SK-N-SH (cell line): ENCODE results near the gene CFAP97D1. TPM values are rescaled to one million over a fixed set of nuclear protein-coding genes. Genes with fewer than 3 reads are reported as not detected.

Source experiments
- CTCF ChIA-PET: fragments of 300-600, 350-600 bp; formaldehyde crosslinking; extraction: SDS; loops from one replicate; lab custom pipeline; 2021; lab: Yijun Ruan, JAX
- POLR2A ChIA-PET: fragments of 350-600 bp; sonication (Branson Sonifier 250); formaldehyde crosslinking; extraction: SDS; loops from one replicate; lab custom pipeline; 2020; ENCODE audit warnings: antibody characterized with exemption, inconsistent platforms; lab: Yijun Ruan, JAX
- DNase-seq: peaks from one replicate; pipeline ENCODE4 v3.0.0; 2012
- H2AFZ ChIP-seq: fragments of 200-600 bp; sonication (generic); 2 replicates; pipeline ENCODE4 v1.8.1; 2016; ENCODE audit warnings: antibody characterized with exemption, mild to moderate bottlenecking, low read depth
- H3F3A ChIP-seq: fragments of 200-600 bp; sonication (generic); replicated peaks from 2 replicates; pipeline ENCODE3; 2016; ENCODE audit warnings: antibody characterized with exemption, mild to moderate bottlenecking; ENCODE audit not compliant: insufficient read depth
- H3K27ac ChIP-seq, 2 experiments: fragments of 200-500 bp in 1 of 2; fragments of 200-600 bp in 1 of 2; sonication (Bioruptor generic) in 1 of 2; sonication (generic), shearing (Covaris generic) in 1 of 2; 2 replicates each; pipeline versions ENCODE4 v1.5.1 to v1.6.1; 2014 to 2016; ENCODE audit warnings: low read depth in 2 of 2, inconsistent platforms in 1 of 2, low read length in 1 of 2, mild to moderate bottlenecking in 1 of 2, mixed read lengths in 1 of 2
- H3K27me3 ChIP-seq: fragments of 200-600 bp; sonication (generic), shearing (Covaris generic); 2 replicates; pipeline ENCODE4 v1.6.1; 2016; ENCODE audit warnings: mixed run types; ENCODE audit not compliant: insufficient read depth
- H3K36me3 ChIP-seq, 2 experiments: fragments of 200-500 bp in 1 of 2; fragments of 200-600 bp in 1 of 2; sonication (Bioruptor generic) in 1 of 2; sonication (generic) in 1 of 2; replicated peaks in 1 of 2; 2 replicates each; pipeline versions ENCODE3 to v1.5.1; 2014 to 2016; ENCODE audit warnings: low read length in 1 of 2, mild to moderate bottlenecking in 1 of 2; ENCODE audit not compliant: insufficient read depth in 2 of 2, control insufficient read depth in 1 of 2
- H3K4me1 ChIP-seq, 2 experiments: fragments of 200-500 bp in 1 of 2; fragments of 200-600 bp in 1 of 2; sonication (Bioruptor generic) in 1 of 2; sonication (generic), shearing (Covaris generic) in 1 of 2; 2 replicates each; pipeline versions ENCODE4 v1.5.1 to v1.6.1; 2014 to 2016; ENCODE audit warnings: low read depth in 1 of 2, low read length in 1 of 2, mixed run types in 1 of 2; ENCODE audit not compliant: insufficient read depth in 2 of 2, control insufficient read depth in 1 of 2
- H3K4me2 ChIP-seq: fragments of 200-600 bp; sonication (generic), shearing (Covaris generic); 2 replicates; pipeline ENCODE4 v1.6.1; 2017; ENCODE audit warnings: mixed run types
- H3K4me3 ChIP-seq, 2 experiments: fragments of 200-500 bp in 1 of 2; fragments of 200-600 bp in 1 of 2; sonication (Bioruptor generic) in 1 of 2; sonication (generic), shearing (Covaris generic) in 1 of 2; 2 replicates each; pipeline versions ENCODE4 v1.5.1 to v1.8.1; 2014 to 2016; ENCODE audit warnings: low read depth in 2 of 2, inconsistent platforms in 1 of 2, low read length in 1 of 2, mild to moderate bottlenecking in 1 of 2, mixed read lengths in 1 of 2, moderate library complexity in 1 of 2
- H3K79me2 ChIP-seq: fragments of 200-600 bp; sonication (generic); 2 replicates; pipeline ENCODE4 v1.8.1; 2017; ENCODE audit warnings: mild to moderate bottlenecking; ENCODE audit not compliant: insufficient read depth
- H3K9ac ChIP-seq: fragments of 200-600 bp; sonication (generic); 2 replicates; pipeline ENCODE4 v1.6.1; 2017; ENCODE audit warnings: mixed run types
- H3K9me2 ChIP-seq: fragments of 200-600 bp; sonication (generic); 2 replicates; pipeline ENCODE4 v1.6.1; 2017; ENCODE audit warnings: mixed run types
- H3K9me3 ChIP-seq: fragments of 200-600 bp; sonication (generic); 2 replicates; pipeline ENCODE4 v1.6.1; 2017; ENCODE audit warnings: mixed run types, mild to moderate bottlenecking, moderate library complexity
- H4K20me1 ChIP-seq: fragments of 200-600 bp; sonication (generic); 2 replicates; pipeline ENCODE4 v1.6.1; 2017; ENCODE audit warnings: mild to moderate bottlenecking, mixed run types; ENCODE audit not compliant: insufficient read depth
- CTCF ChIP-seq: fragments of 200-600 bp; sonication (generic); IDR thresholded peaks from 2 replicates; pipeline ENCODE4 v1.6.1; 2017; ENCODE audit warnings: antibody characterized with exemption, mild to moderate bottlenecking, moderate library complexity
- EZH2phosphoT487 ChIP-seq: fragments of 200-600 bp; sonication (generic); IDR thresholded peaks from 2 replicates; pipeline ENCODE4 v1.6.1; 2017; ENCODE audit warnings: low read depth, mixed run types, mild to moderate bottlenecking, antibody characterized with exemption, moderate library complexity, borderline replicate concordance
- FOSL2 ChIP-seq: IDR thresholded peaks from 2 replicates; pipeline ENCODE4 v1.4.0; 2012; ENCODE audit warnings: low read depth, mild to moderate bottlenecking, moderate library complexity, borderline replicate concordance
- GABPA ChIP-seq: IDR thresholded peaks from 2 replicates; pipeline ENCODE4 v1.4.0; 2012; ENCODE audit warnings: low read depth, mild to moderate bottlenecking
- IRF3 ChIP-seq: fragments of 150-350 bp; IDR thresholded peaks from 2 replicates; pipeline ENCODE4 v1.6.1; 2016; ENCODE audit warnings: mild to moderate bottlenecking, low read depth, low read length
- MAX ChIP-seq: IDR thresholded peaks from 2 replicates; pipeline ENCODE4 v1.4.0; 2012; ENCODE audit warnings: low read depth
- MEF2A ChIP-seq: IDR thresholded peaks from 2 replicates; pipeline ENCODE4 v1.4.0; 2012; ENCODE audit warnings: low read depth, borderline replicate concordance
- NFIC ChIP-seq: IDR thresholded peaks from 2 replicates; pipeline ENCODE4 v1.4.0; 2012; ENCODE audit warnings: borderline replicate concordance
- NRF1 ChIP-seq: IDR thresholded peaks from 2 replicates; pipeline ENCODE4 v1.6.1; 2012; ENCODE audit warnings: low read depth, mild to moderate bottlenecking, low read length
- PBX3 ChIP-seq: IDR thresholded peaks from 2 replicates; pipeline ENCODE4; 2012
- POLR2AphosphoS5 ChIP-seq: IDR thresholded peaks from 2 replicates; pipeline ENCODE4 v1.6.1; 2012; ENCODE audit warnings: low read depth, low read length
- RAD21 ChIP-seq: IDR thresholded peaks from 2 replicates; pipeline ENCODE4 v1.6.1; 2012; ENCODE audit warnings: mild to moderate bottlenecking, low read length
- RCOR1 ChIP-seq: fragments of 150-350 bp; IDR thresholded peaks from 2 replicates; pipeline ENCODE4 v1.6.1; 2017; ENCODE audit warnings: antibody characterized with exemption, low read length
- SIN3A ChIP-seq: IDR thresholded peaks from 2 replicates; pipeline ENCODE4 v1.6.1; 2012; ENCODE audit warnings: low read depth, mild to moderate bottlenecking, low read length, moderate library complexity, borderline replicate concordance
- SMC3 ChIP-seq: IDR thresholded peaks from 2 replicates; pipeline ENCODE4 v1.6.1; 2012; ENCODE audit warnings: low read depth, low read length, improper control_type of control experiment
- TCF12 ChIP-seq: IDR thresholded peaks from 2 replicates; pipeline ENCODE4 v1.4.0; 2012
- TEAD4 ChIP-seq: IDR thresholded peaks from 2 replicates; pipeline ENCODE4 v1.4.0; 2012; ENCODE audit warnings: mild to moderate bottlenecking, borderline replicate concordance; ENCODE audit not compliant: insufficient read depth
- USF2 ChIP-seq: fragments of 150-350 bp; IDR thresholded peaks from 2 replicates; pipeline ENCODE4 v1.6.1; 2017; ENCODE audit warnings: antibody characterized with exemption, low read length, low read depth, borderline replicate concordance
- YY1 ChIP-seq: IDR thresholded peaks from 2 replicates; pipeline ENCODE4 v1.4.0; 2012; ENCODE audit warnings: low read depth, mild to moderate bottlenecking
- ZBTB33 ChIP-seq: IDR thresholded peaks from 2 replicates; pipeline ENCODE4 v1.4.0; 2012; ENCODE audit warnings: low read depth, borderline replicate concordance
- WGBS: methylation state at CpG from one replicate; pipeline ENCODE4 v1.1.6; 2017; ENCODE audit warnings: low lambda C conversion rate; 5-methylcytosine and 5-hydroxymethylcytosine counted together
- polyA plus RNA-seq, 3 experiments: library from polyadenylated mRNA; depleted of rRNA; stranded (reverse); fragments of >200 nt; gene quantifications; 2 replicates each; pipeline ENCODE4 v1.2.3, GENCODE V29; 2012

CFAP97D1 gene
- polyA plus RNA-seq, 1 of the 3 experiments (the other 2 are of a cell fraction), result 0.02 TPM

- Histone ChIP-seq H3K4me3 (no peak overlapping the region), H2AFZ (no peak overlapping the region), H4K20me1 (peaks cover 15% of the 10 kb centered on the region), H3K4me2 (no peak overlapping the region), H3K36me3 (peaks cover 38 to 47% of the 10 kb centered on the region in 2 experiments), H3K27ac (no peak overlapping the region), H3K27me3 (no peaks in the 10 kb centered on the region), H3K79me2 (peaks cover 51% of the 10 kb centered on the region), H3K9me2 (no peaks in the 10 kb centered on the region), H3K9ac (no peak overlapping the region), H3F3A (peaks cover 7% of the 10 kb centered on the region), H3K4me1 (peaks cover 6 to 8% of the 10 kb centered on the region in 2 experiments; a peak in 1 of 4 replicates), H3K9me3 (no peaks in the 10 kb centered on the region)
- no peak for DNase-seq
- 97% methylated on average over 14 of the region's 16 CpGs for WGBS
- TF ChIP-seq TCF12, result no peak
- no peak for TF ChIP-seq PBX3
- no peak for TF ChIP-seq RCOR1
- no peak for TF ChIP-seq RAD21
- no peak for TF ChIP-seq NRF1
- TF ChIP-seq ZBTB33, result no peak
- TF ChIP-seq MAX, result no peak
- TF ChIP-seq POLR2AphosphoS5, result no peak
- no peak for TF ChIP-seq USF2
- TF ChIP-seq GABPA, result no peak
- TF ChIP-seq TEAD4, result no peak
- no peak for TF ChIP-seq MEF2A
- TF ChIP-seq CTCF, result no peak
- TF ChIP-seq EZH2phosphoT487, result no peak
- TF ChIP-seq NFIC, result no peak
- no peak for TF ChIP-seq SMC3
- no peak for TF ChIP-seq FOSL2
- TF ChIP-seq IRF3, result no peak
- no peak for TF ChIP-seq YY1
- TF ChIP-seq SIN3A, result no peak
- ChIA-PET CTCF (interaction anchor here (1.0 to 6.2 kb wide), 5 partner anchors 8 to 133 kb away, joined by 3 to 59 read pairs (median 6); partner anchors contain the start of gene MPP2), POLR2A (no interaction called here)
Measured at GRCh38 chr17:43774304-43775250, 5.7 kb upstream of the CFAP97D1 start.
